ENCODE measurements around the gene FAM193B.

DNA sequence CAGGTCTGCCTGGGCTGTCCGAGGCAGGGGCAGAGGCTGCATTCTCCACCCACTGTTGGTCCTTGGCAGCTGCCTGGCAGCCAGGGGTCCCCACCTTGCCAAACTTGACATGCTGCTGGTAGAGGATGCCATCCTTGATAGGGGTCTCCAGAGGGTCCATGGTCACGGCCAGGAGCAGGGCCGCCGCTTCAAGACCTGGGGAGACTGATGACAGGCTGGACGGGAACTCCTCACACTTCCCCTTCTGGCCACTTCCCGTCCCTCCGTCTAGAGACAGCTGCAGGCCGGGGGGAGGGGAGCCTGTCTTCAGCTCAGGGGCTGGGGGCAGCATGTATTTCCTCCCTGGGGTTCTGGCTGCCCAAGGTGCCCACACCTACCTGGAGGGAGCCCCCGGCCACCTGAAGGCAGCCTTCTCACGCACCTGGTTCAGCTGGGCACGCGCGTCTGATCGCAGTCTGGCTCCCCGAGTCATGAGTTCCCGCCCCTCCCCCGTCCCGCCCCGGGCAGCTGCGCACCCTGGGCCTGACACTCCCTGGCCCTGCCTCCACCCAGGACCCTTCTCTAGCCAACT is 44.9 kb downstream of the FAM193B start, which contains the start of gene DOK3:
- TF ChIP-seq ZNF274 (IDR thresholded peaks at IDR 0.05; ENCODE audit: low read depth, low read length), result no peak
- no peak for TF ChIP-seq YY1 (IDR thresholded peaks at IDR 0.05; ENCODE audit: insufficient read depth, insufficient read length)

All from NT2/D1 (cell line).